Stimulated activated CD4-positive, alpha-beta T cell treated with anti-CD3 and anti-CD28 coated beads, TNF-alpha, amount 100 ng/mL, for 4 hours (primary cell): ENCODE data around the gene UAP1.

Experiments used
- DNase-seq, 3 experiments: peaks; one replicate each; pipeline ENCODE4 v3.0.0-alpha.2; 2020; ENCODE audit warnings: low read depth in 3 of 3

The UAP1 gene

DNA sequence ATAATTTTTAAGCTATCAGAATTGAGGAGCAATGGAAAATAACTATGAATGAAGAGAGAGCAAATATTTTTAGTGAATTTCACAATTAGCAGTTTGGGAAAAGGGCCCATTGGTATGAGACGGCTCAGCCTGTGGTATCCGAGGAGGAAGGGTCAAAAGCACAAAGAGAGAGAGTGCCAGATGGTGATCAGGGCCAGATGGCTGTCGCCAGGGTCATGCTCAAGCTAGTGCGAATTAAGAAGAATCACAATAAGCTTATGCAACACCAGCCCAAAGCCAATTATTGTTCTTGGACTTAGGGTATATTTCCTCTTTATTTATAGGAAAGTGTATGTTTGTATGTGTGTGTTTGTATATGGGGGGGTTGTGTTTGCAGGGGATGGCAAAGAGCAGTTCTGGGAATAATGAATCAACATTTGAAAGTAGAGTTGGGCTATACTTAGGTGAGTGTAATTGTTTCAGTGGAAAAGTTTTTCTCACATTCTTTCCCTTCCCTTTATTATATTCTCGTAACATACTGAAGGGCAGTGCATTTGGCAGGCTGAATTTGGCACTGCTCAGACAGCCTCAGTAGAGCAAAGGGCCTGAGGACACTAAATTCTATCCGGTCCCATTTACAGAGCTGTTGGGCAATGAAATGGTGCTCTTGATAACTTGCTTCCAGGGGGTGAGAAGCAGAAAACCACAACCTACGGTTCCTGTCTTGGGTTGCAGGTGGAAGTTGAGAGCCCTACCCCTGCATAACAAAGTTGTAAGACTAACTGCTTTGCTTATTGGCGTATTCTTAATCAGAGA, 51.3 kb downstream of the UAP1 start:
- no peak for DNase-seq

DNA sequence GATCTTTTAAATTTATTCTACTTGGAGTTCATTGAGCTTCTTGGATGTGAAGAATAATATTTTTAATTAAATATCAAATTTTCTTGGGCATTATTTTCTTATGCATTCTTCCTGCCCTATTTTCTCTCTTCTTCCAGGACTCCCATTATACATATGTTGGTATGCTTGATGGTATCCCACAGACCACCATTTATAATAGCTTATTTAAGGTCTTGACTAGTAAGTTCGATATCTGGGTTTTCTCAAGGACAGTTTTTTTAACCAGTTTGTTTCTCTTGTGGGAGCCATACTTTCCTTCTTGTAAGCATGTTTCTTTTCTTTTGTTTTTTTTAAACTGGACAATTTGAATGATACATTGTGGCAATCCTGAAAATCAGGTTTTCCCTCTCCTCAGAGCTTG, 55.3 kb downstream of the UAP1 start:
- no peak for DNase-seq

DNA sequence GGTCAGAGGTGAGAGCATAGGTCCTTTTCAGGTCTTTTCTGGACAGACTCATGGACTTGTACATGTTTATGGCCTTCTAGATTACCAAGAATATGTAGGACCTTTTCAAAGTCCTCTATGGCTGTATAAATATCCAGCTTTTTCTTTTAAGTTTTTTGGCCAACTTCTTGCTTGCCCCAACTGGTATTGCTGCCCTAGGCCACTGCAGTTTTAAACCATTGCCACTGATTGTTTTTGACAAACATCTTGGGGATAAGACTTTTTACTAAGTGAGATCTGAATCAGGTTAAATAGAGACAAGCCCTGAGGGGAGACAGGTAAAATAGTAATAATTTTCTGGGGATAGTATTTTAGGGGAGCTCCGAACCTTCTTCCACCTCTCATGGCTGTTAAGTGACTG, 56.0 kb downstream of the UAP1 start:
- DNase-seq, result no peak

DNA sequence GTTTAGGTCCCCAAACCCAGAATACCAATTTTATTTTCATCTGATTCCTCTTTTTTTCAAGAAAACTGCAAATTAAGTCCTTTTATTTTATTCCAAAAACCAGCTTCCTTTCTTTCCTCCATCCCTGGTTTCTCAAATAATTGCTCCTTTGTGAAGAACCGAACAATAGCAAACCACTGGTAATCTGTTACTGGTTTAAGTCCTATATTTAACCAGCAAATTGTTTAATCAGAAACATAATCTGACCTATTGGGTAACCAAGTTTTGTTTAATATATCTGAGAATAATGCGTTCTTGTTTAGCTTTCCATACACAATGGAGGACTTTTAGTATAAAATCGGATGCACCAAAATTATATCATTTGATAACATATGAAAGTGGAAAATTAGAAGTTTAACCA, 57.6 kb downstream of the UAP1 start:
- DNase-seq, result no peak

DNA sequence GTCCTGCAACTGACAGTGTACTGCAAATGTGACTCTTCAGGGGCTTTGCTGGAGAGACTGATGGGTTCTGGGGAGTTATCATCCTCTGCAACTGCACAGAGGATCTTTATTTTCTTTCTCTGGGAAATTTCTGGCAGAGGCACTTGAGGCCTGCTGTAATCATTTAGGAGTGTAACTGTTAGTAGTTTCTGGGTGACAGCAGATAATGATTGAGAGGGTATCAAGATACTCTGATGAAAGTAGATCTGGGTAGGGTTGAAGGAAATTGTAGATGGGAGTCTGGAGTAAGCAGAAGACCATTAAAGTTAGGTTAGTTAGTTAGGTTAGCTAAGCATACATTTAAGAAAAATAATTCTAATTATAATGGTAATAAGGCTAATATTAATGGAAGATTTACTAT, 59.7 kb downstream of the UAP1 start:
- DNase-seq, result no peak

DNA sequence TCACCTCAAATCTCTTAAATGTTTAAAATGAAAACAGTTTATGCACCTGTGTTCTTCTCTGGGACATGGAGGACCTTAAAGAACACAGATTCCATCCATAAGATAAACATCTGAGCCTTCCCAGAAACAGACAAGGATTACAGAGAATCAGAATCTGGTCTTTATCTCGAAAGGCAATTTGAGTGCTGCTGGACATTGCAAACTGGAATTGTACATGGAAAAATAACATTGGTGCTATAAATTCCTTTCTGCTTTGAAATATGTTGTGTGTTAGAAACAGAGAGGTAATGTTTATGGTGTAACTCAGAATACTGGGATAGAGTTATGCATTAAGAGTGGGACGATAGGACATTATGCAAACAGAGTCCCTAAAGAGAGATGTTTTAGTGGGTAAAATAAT, 64.2 kb downstream of the UAP1 start:
- no peak for DNase-seq

DNA sequence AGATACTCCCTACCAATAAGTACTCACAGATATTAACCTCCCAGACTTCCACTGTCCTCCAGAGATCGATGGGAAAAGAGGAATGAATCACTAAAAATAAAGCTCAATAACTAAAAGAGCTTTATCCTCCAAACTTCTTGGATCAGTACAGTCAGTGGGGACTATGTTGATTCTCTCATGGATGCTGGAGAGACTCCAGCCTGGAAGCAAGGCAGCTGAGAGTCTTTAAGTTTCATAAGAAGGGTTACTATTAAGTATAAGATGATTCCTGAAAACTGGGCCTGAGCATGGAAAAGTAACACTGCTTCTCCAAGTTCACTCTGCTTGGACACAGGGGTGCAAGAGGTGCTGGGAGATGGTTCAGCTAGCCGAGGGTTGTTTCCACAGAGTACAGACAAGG, 64.6 kb downstream of the UAP1 start:
- no peak for DNase-seq

DNA sequence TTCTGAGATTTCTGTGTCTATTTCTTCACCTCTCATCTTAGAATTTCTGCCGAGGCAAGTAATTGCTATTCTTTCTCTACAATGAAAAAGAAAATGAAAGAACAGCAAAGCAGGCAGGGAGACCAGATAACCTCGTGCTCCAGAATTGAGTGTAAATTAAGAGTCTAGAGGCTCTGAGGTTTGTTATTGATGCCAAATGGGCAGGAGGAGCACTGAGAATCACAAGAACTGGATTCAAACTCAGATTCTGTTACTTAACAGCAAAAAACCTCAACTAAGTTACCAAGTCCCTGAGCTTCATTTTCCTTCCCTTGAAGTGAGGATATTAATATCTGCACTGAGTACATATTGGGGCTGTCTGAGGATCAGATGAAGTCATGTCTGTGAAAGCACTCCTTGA, 65.2 kb downstream of the UAP1 start:
- DNase-seq, result no peak

DNA sequence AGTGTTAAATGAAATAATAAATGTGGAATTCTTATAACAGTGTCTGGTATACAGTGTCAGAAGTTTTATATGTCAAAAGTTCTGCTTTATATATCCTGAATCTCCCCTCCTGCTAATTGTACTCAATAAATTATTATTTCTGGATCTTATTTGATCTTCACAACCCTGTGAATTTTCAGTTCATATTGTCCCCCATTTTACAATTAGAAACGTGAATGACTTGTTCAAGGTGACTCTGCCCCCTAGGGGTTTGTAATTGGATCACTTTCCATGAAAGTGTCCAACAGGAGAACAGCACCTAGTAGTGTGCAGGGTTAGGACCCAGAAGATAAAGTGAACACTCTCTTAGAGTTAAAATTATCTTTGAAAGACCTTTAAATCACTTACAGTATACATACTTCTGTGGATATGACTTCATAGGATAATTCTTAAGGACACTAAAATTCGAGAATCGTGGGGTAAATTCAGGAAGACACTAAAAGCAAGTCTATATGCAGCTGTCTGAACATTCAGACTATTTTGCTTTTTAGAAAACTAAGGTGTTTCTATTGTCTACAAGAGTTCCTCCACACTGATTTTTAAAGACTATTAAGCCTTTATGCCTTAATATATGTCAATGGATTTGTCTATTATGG, 66.3 kb downstream of the UAP1 start:
- no peak for DNase-seq

DNA sequence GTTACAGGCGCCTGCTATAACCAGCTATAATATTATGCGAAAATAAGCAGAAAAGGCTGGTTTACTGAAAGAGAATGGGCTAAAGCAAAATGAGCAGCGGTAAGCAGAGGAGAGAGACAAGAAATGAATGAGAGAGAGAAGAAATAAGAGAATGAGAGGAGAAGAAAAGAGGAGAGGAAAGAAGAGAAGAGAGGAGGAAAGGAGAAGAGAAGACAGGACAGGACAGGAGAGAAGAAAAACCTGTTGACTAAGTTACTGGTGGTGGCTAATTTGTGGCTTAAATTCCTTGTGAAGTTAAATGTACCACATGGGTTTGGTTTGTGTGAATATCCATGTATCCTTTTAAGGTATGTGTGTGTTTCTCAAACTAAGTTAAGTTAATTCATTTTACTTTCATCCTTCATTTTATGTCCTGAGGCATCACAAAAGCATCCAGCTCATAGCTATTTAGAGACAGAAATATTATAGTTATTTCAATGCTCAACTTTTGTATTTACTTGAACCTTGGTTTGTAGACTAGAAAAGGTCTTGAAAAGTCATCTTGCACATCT, 67.6 kb downstream of the UAP1 start:
- DNase-seq, result no peak

DNA sequence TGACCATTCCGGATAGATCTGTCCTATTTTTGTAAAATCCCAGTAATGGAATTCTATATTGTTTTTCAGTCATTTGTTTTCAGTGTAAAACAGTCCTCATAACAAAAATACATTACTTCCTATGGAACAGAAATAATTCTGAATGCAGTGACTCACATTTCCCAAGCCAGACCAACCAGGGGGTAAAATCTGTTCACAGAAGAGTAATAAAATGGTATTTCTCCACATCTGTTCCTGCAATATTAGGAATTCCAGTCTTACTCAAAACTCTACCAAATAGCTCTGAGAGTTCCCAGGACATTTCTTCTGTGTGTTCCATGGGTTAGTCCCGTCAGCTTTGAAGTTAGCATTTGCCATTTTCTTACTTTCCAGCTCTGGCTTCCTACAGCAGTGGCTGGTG, 68.1 kb downstream of the UAP1 start:
- no peak for DNase-seq

DNA sequence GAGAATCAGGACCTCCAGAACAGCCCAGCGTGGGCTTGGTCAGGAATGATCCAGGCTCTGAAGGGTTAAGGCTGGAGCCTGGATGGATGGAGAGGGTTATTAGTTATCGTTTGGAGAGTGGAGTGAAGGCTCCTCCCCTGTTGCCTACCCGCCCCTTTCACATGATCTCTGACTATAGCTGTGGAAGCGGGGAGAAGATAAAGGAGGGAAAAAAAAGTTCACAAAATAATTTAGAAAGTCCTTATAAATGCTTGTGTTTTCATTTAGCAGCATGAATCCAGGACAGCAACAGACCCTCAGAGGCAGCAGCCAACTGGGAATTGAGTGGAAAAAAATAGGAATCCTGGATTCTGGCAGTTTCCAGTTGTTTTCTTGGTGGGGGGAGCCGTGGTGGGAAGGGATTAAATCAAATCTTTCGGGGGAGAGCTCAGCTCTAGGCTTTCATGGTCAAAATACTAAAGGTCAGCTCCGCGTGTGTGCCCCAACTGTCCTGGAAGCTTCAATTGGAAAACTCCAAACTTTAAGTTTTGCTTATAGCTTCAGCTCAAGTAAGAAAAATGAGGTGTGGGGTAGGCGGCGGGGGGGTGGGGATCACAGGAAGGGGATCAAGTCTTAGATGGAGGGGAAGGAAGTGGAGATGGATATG, 70.1 kb downstream of the UAP1 start:
- DNase-seq, result no peak

DNA sequence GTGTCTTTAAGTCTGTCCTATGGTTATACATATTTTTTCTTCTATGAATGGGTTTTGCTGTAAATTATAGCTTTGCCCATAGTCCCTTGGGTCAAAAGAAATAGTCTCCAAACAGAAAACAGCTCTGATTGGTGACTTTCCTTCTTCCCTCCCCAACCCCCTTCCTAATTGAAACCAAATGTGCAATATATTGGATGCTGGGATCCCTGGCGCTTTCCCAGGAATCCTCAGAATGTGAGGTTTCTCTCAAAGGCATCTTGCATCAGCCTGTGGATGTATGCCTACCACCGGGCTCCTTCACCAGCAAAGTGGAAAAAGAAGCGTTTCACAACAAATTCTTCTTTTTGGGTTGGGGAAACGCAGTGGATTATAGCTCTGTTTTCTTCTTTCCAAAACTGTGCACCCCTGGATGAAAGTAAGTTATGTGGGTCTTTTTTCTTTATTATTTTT, 70.7 kb downstream of the UAP1 start, which contains the start of gene DDR2:
Gene DDR2, plus strand, starts transcription at position 248 of the 450 bp plus-strand sequence. CDS start 86,600 bp downstream, outside the sequence.
- DNase-seq, result no peak

DNA sequence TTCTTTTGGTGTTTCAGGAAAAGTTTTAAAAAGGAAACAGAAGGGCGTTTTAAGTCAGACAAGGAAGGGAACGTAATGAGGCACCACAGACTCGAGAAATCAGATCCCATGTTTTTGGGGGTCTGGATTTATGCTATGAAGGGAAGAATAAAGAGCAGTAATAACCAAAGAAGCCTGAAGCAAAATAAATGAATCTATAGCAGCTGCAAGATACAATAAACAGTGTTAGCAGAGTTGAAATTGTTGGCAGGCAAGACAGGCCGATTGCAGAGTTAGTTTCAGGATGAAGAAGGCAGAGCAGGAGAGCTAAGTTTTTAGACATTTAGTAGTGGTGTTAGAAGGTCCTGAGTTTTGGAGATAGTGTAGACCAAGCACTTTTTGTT, 71.2 kb downstream of the UAP1 start:
- DNase-seq, result no peak

DNA sequence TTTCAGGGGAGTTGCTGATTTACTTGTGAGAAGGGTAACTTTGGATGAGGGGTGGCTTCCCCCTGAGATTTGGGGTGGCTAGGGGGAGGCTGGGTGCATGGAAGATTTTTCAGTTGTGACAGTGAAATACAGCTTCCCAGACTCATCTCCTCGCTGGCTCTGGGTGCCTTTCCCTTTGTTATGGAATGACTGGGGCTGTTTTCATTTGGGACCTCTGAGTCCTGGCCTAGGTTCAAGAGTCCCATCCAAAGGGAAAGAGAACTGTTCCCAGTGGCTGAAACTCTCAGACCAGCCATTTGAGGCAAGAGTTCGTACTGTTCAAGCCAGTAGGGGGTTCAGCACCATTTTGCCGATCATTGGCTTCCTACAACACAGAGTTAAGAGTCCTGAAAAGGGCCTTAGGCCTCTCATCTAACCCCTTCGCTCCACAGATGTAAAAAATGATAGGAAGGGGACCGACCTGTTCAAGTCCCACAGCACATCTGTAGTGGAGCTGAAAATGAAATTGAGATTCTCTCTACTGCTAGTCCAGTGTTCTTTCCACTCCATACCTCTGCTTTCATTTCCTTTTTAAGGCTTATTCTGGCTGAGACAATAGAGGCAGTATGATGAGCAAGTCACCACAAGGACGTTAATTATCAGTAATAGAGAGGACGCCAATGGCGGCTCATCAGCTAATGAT, 71.7 kb downstream of the UAP1 start:
- DNase-seq, result no peak

DNA sequence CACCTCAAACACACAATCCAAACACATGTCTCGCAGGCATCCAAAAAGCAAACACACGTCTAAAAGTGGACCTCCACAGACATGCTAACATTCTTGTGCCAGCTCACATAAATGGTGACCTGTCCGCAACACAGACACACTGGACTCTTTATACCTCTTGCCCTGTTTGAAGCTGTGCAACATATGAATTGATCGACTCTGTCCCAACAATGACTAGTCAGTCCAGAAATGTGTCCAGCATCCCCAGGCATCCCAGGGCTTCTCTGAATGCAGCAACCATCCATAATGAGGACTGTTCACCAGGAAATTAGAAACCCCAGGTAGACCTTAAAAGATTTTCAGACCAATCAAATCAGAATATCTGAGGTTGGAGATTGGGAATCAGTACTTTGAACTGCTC, 73.9 kb downstream of the UAP1 start:
- DNase-seq, result no peak

DNA sequence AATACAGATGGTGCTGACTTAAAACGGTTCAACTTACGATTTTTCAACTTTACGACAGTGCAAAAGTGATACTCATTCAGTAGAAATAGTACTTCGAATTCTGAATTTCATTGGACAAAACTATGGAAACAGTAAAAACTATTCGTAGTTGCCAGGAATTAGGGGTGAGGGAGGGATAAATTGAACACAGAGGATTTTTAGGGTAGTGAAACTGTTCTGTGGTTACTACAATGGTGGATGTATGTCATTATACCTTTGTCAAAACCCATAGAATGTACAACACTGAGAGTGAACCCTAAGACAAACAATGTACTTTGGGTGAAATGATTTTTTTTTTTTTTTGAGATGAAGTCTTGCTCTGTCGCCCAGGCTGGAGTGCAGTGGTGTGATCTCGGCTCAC, 78.2 kb downstream of the UAP1 start:
- no peak for DNase-seq

DNA sequence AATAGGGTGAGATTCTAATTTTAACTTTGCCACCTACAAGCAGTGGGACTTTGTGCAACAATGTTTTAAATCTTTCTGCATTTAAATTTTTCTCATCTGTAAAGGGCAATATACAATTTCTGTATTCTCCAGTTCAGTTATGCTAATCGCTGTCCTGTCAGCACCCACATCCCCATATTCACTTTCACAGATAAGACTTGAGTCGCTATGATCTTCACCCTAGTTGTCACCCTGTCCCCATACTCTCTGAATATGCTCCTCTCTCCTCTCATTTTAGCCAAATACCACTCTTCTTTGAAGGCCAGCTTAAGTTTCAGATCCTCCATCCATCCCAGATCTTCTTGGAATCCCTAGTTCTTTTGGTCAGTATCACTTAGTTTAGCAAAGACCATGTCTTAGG, 79.6 kb downstream of the UAP1 start:
- no peak for DNase-seq

DNA sequence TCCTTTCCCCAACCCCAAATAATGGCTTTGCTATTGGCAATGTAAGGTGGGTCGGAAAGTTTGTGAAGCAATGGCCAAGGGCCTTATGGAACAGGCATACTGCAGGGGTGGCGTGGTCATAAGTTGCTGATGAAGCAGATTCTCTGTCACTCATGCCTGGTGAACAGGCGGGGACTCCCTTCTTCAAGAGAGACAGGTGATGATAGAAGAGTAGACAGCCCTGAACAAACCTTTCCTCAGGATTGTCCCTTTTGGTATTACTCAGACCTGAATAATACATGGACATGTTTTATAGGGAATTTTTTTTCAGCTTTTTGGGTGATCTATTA, 83.4 kb downstream of the UAP1 start:
- DNase-seq, result no peak

DNA sequence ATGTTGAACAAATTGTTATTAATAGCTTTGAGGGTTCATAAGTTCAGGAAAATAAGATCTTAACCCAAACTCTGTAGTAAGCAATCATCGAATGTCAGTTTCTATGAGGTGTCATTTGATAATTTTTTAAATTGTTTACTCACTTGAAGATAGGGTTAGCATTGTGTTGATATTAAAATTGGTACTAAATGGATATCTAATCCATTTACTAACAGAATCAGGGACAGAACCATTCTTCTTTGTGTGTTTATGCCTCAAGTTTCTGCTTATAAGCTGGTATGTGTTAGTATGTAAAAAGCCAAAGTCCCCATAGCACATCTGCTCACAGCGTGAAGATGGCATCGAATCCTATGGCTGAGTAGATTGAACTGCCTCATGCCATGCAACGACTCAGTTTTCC, 84.1 kb downstream of the UAP1 start:
- DNase-seq, result no peak

DNA sequence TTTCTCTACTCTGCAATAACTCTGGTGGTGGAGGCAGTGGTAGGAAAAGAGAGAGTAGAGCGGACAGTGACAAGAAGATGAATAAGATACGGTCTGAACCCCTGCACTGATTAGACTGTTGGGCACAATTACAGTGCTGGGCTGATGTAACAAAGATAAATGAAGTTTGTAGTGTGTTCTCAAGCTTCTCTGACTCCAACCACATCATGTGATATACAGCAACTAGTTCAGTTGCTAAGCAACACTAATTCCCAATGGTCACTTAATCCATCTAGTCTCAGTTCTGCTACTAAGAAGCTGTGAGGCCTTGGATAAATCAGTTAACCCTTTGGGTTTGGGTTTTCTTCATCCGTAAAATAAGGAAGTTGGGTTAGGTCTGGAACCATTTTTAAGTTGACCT, 88.1 kb downstream of the UAP1 start:
- no peak for DNase-seq
